ENCODE measurements around the gene KANSL3. TPM values are rescaled to one million over a fixed set of nuclear protein-coding genes. Genes with fewer than 3 reads are reported as not detected.

Gene KANSL3
- total and polyA plus RNA-seq, 2 experiments from 2014 or later, result 8.9 to 31.4 TPM

GRCh38 chr2:96662360-96662759 lies 24.2 kb upstream of the KANSL3 start (continued):
- TF ChIP-seq, protein P1, sequence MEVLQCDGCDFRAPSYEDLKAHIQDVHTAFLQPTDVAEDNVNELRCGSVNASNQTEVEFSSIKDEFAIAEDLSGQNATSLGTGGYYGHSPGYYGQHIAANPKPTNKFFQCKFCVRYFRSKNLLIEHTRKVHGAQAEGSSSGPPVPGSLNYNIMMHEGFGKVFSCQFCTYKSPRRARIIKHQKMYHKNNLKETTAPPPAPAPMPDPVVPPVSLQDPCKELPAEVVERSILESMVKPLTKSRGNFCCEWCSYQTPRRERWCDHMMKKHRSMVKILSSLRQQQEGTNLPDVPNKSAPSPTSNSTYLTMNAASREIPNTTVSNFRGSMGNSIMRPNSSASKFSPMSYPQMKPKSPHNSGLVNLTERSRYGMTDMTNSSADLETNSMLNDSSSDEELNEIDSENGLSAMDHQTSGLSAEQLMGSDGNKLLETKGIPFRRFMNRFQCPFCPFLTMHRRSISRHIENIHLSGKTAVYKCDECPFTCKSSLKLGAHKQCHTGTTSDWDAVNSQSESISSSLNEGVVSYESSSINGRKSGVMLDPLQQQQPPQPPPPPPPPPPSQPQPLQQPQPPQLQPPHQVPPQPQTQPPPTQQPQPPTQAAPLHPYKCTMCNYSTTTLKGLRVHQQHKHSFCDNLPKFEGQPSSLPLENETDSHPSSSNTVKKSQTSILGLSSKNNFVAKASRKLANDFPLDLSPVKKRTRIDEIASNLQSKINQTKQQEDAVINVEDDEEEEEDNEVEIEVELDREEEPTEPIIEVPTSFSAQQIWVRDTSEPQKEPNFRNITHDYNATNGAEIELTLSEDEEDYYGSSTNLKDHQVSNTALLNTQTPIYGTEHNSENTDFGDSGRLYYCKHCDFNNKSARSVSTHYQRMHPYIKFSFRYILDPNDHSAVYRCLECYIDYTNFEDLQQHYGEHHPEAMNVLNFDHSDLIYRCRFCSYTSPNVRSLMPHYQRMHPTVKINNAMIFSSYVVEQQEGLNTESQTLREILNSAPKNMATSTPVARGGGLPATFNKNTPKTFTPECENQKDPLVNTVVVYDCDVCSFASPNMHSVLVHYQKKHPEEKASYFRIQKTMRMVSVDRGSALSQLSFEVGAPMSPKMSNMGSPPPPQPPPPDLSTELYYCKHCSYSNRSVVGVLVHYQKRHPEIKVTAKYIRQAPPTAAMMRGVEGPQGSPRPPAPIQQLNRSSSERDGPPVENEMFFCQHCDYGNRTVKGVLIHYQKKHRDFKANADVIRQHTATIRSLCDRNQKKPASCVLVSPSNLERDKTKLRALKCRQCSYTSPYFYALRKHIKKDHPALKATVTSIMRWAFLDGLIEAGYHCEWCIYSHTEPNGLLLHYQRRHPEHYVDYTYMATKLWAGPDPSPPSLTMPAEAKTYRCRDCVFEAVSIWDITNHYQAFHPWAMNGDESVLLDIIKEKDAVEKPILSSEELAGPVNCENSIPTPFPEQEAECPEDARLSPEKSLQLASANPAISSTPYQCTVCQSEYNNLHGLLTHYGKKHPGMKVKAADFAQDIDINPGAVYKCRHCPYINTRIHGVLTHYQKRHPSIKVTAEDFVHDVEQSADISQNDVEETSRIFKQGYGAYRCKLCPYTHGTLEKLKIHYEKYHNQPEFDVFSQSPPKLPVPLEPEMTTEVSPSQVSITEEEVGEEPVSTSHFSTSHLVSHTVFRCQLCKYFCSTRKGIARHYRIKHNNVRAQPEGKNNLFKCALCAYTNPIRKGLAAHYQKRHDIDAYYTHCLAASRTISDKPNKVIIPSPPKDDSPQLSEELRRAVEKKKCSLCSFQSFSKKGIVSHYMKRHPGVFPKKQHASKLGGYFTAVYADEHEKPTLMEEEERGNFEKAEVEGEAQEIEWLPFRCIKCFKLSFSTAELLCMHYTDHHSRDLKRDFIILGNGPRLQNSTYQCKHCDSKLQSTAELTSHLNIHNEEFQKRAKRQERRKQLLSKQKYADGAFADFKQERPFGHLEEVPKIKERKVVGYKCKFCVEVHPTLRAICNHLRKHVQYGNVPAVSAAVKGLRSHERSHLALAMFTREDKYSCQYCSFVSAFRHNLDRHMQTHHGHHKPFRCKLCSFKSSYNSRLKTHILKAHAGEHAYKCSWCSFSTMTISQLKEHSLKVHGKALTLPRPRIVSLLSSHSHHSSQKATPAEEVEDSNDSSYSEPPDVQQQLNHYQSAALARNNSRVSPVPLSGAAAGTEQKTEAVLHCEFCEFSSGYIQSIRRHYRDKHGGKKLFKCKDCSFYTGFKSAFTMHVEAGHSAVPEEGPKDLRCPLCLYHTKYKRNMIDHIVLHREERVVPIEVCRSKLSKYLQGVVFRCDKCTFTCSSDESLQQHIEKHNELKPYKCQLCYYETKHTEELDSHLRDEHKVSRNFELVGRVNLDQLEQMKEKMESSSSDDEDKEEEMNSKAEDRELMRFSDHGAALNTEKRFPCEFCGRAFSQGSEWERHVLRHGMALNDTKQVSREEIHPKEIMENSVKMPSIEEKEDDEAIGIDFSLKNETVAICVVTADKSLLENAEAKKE (CRISPR knock-in tag; IDR thresholded peaks at IDR 0.05), result no peak
- TF ChIP-seq JUNB (IDR thresholded peaks at IDR 0.05; ENCODE audit: unreplicated experiment) (no peak), REST (IDR thresholded peaks at IDR 0.05; ENCODE audit: unreplicated experiment) (no peak)

DNA sequence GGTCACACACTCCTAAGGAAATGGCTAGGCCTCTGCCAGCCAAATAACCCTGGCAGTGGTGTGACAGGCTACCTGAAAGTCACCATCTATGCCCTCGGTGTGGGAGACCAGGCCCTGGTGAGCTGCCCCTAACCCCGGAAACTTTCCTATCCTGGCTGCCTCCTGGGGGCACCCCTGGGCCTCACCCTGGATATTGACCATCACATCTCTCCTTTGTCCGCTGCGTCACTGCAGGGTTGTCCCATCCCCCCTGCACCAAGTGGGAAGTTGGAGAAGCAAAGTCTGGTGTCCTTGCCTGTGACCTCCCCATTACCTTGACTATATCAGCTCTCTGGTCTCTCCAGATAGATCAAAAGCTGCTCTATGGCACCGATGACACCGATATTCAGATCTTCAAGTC lies 23.2 kb upstream of the KANSL3 start:
- Histone ChIP-seq H3K79me2 (replicated peaks; ENCODE audit: insufficient read depth) (no peaks in the 10 kb centered on the region), H3K9me2 (ENCODE audit: insufficient read depth) (no peaks in the 10 kb centered on the region), H3F3A (replicated peaks; ENCODE audit: low read depth) (no peaks in the 10 kb centered on the region), H3K4me3 (no peak overlapping the region), H3K4me2 (no peak overlapping the region), H3K36me3 (ENCODE audit: insufficient read depth) (no peaks in the 10 kb centered on the region), H3K4me1 (ENCODE audit: insufficient read depth) (no peaks in the 10 kb centered on the region; the same call in 1 of the 2 replicates), H4K20me1 (replicated peaks; ENCODE audit: insufficient read depth) (no peaks in the 10 kb centered on the region), H3K27ac (ENCODE audit: low read depth) (no peak overlapping the region), H3K27me3 (ENCODE audit: insufficient read depth) (no peaks in the 10 kb centered on the region), H2AFZ (no peak overlapping the region)
- H3K9me3 Mint-ChIP-seq, result peaks cover 13% of the 10 kb centered on the region
- no peak overlapping the region for H3K27ac Mint-ChIP-seq
- no peaks in the 10 kb centered on the region for H3K4me1 Mint-ChIP-seq
- DNase-seq (ENCODE audit: low spot score) (no peak), ATAC-seq (no peak)
- no peaks in the 10 kb centered on the region; the same call in 2 of the 3 replicates for H3K36me3 Mint-ChIP-seq (ENCODE audit: low read depth)
- H3K4me3 Mint-ChIP-seq, result no peak overlapping the region
- no peaks in the 10 kb centered on the region for H3K27me3 Mint-ChIP-seq (ENCODE audit: insufficient read depth, low read depth, poor library complexity)
- TF ChIP-seq EZH2 (IDR thresholded peaks at IDR 0.05; ENCODE audit: low read depth, unreplicated experiment) (no peak), REST (IDR thresholded peaks at IDR 0.05; ENCODE audit: unreplicated experiment) (no peak), CTCF (conservative IDR thresholded peaks at IDR 0.05; ENCODE audit: low read depth in 2 of 2) (no peak), NANOG (IDR thresholded peaks at IDR 0.05; ENCODE audit: borderline replicate concordance) (no peak), STAT1 (IDR thresholded peaks at IDR 0.05; ENCODE audit: unreplicated experiment) (no peak), JUNB (IDR thresholded peaks at IDR 0.05; ENCODE audit: unreplicated experiment) (no peak)
- TF ChIP-seq, protein P2, sequence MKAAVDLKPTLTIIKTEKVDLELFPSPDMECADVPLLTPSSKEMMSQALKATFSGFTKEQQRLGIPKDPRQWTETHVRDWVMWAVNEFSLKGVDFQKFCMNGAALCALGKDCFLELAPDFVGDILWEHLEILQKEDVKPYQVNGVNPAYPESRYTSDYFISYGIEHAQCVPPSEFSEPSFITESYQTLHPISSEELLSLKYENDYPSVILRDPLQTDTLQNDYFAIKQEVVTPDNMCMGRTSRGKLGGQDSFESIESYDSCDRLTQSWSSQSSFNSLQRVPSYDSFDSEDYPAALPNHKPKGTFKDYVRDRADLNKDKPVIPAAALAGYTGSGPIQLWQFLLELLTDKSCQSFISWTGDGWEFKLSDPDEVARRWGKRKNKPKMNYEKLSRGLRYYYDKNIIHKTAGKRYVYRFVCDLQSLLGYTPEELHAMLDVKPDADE (IDR thresholded peaks at IDR 0.05), result no peak
